DND-41 (cell line): ENCODE measurements around the gene UBE2H.

ENCODE experiments used
- ATAC-seq: fragments of 200-7000 bp; cut with Tn5 transposase; 3 replicates; pipeline ENCODE4 v1.9.1; 2021; ENCODE audit warnings: low read depth; ENCODE audit not compliant: insufficient read depth
- DNase-seq: peaks from one replicate; pipeline ENCODE4 v3.0.0-alpha.2; 2020
- H2AFZ ChIP-seq: 2 replicates; pipeline ENCODE4 v1.6.0; 2012; ENCODE audit warnings: low read depth, low read length
- H3K27ac ChIP-seq: 2 replicates; pipeline ENCODE4 v1.5.1; 2012; ENCODE audit warnings: low read length, inconsistent platforms
- H3K27me3 ChIP-seq: fragments of 200-600 bp; sonication (generic); 2 replicates; pipeline ENCODE4 v1.6.0; 2012; ENCODE audit warnings: low read length, mild to moderate bottlenecking, inconsistent platforms; ENCODE audit not compliant: insufficient read depth, poor library complexity
- H3K36me3 ChIP-seq: 2 replicates; pipeline ENCODE4 v1.5.1; 2012; ENCODE audit warnings: low read length, inconsistent platforms; ENCODE audit not compliant: insufficient read depth
- H3K4me1 ChIP-seq: 2 replicates; pipeline ENCODE4 v1.5.1; 2012; ENCODE audit warnings: mild to moderate bottlenecking, low read length; ENCODE audit not compliant: insufficient read depth
- H3K4me2 ChIP-seq: 2 replicates; pipeline ENCODE4 v1.6.0; 2012; ENCODE audit warnings: mild to moderate bottlenecking, moderate library complexity, low read length, inconsistent platforms; ENCODE audit not compliant: insufficient read depth
- H3K4me3 ChIP-seq, 2 experiments: fragments of 200-600 bp in 1 of 2; shearing (Covaris generic) in 1 of 2; 2 replicates each; pipeline ENCODE4 v1.5.1; 2012 to 2016; ENCODE audit warnings: inconsistent platforms in 2 of 2, low read length in 2 of 2, mild to moderate bottlenecking in 2 of 2, low read depth in 1 of 2, moderate library complexity in 1 of 2
- H3K79me2 ChIP-seq: 2 replicates; pipeline ENCODE4 v1.6.0; 2012; ENCODE audit warnings: low read length, inconsistent platforms; ENCODE audit not compliant: insufficient read depth
- H3K9ac ChIP-seq: 2 replicates; pipeline ENCODE4 v1.6.0; 2012; ENCODE audit warnings: low read depth, mild to moderate bottlenecking, inconsistent platforms, low read length, moderate library complexity
- H3K9me3 ChIP-seq: 2 replicates; pipeline ENCODE4 v1.5.1; 2012; ENCODE audit warnings: low read length, moderate library complexity, mild to moderate bottlenecking, inconsistent platforms; ENCODE audit not compliant: insufficient read depth, severe bottlenecking
- H4K20me1 ChIP-seq: 2 replicates; pipeline ENCODE4 v1.6.0; 2012; ENCODE audit warnings: low read length; ENCODE audit not compliant: insufficient read depth
- CTCF ChIP-seq: IDR thresholded peaks from 2 replicates; pipeline ENCODE4 v1.5.1; 2012; ENCODE audit warnings: borderline replicate concordance, low read length, moderate library complexity, mild to moderate bottlenecking; ENCODE audit not compliant: poor library complexity, severe bottlenecking; ENCODE audit errors: extremely low read depth
- EZH2 ChIP-seq: IDR thresholded peaks from 3 replicates; pipeline ENCODE4 v1.6.1; 2012; ENCODE audit warnings: borderline replicate concordance, low read depth, mild to moderate bottlenecking, moderate library complexity, low read length, inconsistent platforms; ENCODE audit not compliant: severe bottlenecking

The UBE2H gene

GRCh38 chr7:129875745-129876411 lies 76.9 kb downstream of the UBE2H start:
- Histone ChIP-seq H4K20me1 (no peaks in the 10 kb centered on the region), H3K4me3 (no peak overlapping the region), H3K79me2 (no peaks in the 10 kb centered on the region), H3K36me3 (peaks cover 5% of the 10 kb centered on the region; the same call in 1 of the 2 replicates), H2AFZ (no peak overlapping the region), H3K4me2 (no peak overlapping the region), H3K27ac (no peak overlapping the region), H3K9ac (no peak overlapping the region), H3K9me3 (no peaks in the 10 kb centered on the region), H3K4me1 (no peaks in the 10 kb centered on the region), H3K27me3 (no peaks in the 10 kb centered on the region)
- DNase-seq = no peak
- TF ChIP-seq CTCF (no peak), EZH2 (no peak)
- no peak for ATAC-seq

DNA sequence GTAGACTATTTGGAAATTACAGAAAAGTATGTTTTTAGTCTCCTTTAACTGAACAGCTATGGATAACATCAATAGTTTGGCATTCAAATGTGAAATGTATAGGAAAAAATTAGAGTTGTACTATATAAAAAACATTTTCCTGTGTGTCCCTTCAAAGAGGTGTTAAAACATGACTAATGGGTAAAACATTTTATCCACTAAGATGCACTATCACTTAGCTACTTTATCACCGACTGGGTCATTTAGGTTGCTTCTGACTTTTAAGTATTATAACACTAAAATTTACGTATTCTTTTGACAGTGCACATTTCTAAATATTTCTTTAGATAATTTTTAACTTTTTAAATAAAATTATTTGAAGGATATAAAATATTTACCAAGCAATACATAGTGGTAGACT lies 77.6 kb downstream of the UBE2H start:
- H3K9ac ChIP-seq = no peak overlapping the region
- no peaks in the 10 kb centered on the region for H3K4me1 ChIP-seq
- TF ChIP-seq EZH2 = no peak
- no peak for TF ChIP-seq CTCF
- DNase-seq = no peak
- H2AFZ ChIP-seq = no peak overlapping the region
- H3K79me2 ChIP-seq = no peaks in the 10 kb centered on the region
- no peaks in the 10 kb centered on the region for H4K20me1 ChIP-seq
- H3K27me3 ChIP-seq = no peaks in the 10 kb centered on the region
- H3K36me3 ChIP-seq = peaks cover 5% of the 10 kb centered on the region; the same call in 1 of the 2 replicates
- no peak overlapping the region for H3K4me3 ChIP-seq
- H3K4me2 ChIP-seq = no peak overlapping the region
- no peak overlapping the region for H3K27ac ChIP-seq
- no peak for ATAC-seq
- no peaks in the 10 kb centered on the region for H3K9me3 ChIP-seq

GRCh38 chr7:129874722-129875121 lies 78.0 kb downstream of the UBE2H start:
- H3K9me3 ChIP-seq = no peaks in the 10 kb centered on the region
- no peaks in the 10 kb centered on the region for H3K4me1 ChIP-seq
- no peak for TF ChIP-seq EZH2
- TF ChIP-seq CTCF = no peak
- no peaks in the 10 kb centered on the region for H4K20me1 ChIP-seq
- no peak for ATAC-seq
- no peak overlapping the region for H3K27ac ChIP-seq
- H2AFZ ChIP-seq = no peak overlapping the region
- H3K4me2 ChIP-seq = no peak overlapping the region
- no peak for DNase-seq
- no peaks in the 10 kb centered on the region for H3K79me2 ChIP-seq
- H3K9ac ChIP-seq = no peak overlapping the region
- H3K4me3 ChIP-seq = no peak overlapping the region
- H3K27me3 ChIP-seq = no peaks in the 10 kb centered on the region
- peaks cover 5% of the 10 kb centered on the region; the same call in 1 of the 2 replicates for H3K36me3 ChIP-seq
